GM21529 (cell line): ENCODE measurements around the gene GLIS1.

Experiments
- ATAC-seq: cut with Tn5 transposase; IDR thresholded peaks from one replicate; pipeline ENCODE4 v1.9.1; 2021; ENCODE audit not compliant: unreplicated experiment

The GLIS1 gene

DNA sequence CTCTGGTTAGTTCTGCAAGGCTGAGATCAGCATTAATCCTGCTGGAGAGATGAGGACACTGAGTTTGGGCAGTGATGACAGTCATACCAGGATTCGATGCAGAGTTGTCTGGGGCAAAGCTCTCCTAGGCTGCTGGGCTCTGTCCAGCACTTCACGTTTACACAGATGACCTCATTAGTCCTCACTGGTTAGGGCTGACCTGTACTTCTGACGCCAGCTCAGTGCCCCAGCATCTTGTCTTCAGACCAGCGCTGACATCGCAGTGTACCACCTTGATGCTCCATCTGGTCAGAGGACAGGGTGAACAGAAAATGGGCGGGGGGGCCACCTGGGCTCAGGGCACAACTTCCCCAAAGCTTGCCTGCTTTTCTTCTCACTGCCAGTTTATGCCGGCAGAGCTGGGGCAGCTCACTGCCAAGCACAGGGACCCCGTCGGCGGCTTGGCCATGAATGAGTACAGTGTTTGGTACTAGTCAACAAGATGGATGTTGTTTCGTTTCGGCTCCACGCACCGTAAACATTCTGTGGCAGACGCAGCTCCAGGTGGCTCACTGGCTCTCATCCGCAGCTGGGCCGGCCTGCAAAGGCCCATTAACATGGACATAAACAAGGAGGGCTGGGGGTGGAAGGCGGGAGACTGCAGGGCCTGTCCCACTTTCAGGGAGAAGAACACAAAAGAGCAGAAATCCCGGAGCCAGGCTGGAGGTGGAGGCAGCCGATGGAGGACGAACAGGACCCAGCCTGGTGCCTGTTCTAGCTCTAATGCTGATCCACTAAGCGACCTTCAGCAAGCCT is 118.7 kb downstream of the GLIS1 start:
- ATAC-seq = no peak

DNA sequence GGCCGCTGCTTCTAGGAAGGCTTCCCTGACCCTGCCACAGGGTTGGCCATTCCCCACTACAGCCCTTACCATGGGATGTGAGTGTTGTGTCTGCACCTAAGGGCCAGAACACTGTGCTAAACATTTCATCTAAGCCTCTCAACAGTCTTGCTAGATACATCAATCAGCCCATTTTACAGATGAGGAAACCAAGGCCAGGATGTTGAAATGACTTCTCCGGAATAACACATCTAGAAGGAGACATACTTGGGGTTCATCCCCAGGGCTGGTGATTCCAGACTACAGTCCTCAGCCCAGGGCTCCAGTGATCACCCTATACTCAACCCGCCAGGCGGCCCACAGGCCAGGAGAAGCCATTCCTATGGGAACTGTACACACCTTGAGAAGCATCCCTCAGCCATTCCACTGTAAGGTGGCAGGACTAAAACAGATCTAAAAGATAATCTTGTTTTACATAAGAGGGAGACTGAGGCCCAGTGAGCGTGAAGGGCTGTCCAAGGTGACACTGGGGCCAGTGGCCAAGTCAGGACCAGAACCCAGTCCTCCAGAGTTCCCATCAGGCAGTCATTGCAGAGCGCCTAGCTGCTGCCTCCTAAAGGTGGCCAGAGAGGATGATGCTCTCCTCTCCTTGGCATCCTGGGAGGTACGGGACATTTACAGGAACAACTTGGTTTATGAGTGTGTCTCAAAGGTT is 119.5 kb downstream of the GLIS1 start:
- ATAC-seq = no peak

DNA sequence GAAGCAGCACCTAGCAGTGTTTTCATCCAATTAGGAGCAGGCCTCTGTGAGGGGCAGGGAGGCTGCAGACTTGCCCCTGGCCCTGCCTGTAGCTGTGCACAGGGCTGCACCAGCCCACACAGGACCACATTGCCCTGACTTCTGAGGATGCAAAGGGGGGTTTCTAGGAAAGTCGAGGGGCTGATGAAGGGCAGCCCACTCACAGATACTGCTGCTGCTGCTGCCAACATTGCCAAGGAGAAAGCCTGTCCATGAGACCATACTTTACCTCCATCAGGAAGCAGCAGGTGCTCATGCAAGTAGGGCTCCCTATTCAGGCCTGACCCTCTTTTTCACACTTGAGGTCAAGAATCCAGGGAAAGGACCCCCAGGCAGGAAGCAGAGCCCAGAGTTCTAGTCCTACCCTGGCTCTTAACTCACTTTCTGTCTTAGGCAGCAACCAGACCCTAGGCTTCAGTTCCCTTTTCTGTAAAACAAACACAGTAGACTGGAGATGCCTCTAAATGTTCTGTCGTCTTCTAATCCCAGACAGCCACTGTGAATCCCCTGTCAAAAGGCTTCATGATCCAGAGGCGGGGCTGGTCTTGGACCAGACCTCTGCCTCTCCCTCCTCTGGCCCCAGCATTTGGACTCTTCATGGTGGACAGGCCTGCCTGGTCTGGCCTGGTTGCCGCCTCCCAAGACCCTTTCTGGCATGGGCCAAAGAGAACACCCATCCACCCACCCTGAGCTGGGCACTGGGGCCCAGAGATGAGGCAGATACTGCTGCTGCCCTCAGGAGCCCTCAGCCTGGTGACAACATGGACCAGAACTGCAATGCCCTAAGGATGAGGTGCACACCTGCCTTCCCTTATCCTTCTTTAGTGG is 120.2 kb downstream of the GLIS1 start:
- ATAC-seq = no peak

DNA sequence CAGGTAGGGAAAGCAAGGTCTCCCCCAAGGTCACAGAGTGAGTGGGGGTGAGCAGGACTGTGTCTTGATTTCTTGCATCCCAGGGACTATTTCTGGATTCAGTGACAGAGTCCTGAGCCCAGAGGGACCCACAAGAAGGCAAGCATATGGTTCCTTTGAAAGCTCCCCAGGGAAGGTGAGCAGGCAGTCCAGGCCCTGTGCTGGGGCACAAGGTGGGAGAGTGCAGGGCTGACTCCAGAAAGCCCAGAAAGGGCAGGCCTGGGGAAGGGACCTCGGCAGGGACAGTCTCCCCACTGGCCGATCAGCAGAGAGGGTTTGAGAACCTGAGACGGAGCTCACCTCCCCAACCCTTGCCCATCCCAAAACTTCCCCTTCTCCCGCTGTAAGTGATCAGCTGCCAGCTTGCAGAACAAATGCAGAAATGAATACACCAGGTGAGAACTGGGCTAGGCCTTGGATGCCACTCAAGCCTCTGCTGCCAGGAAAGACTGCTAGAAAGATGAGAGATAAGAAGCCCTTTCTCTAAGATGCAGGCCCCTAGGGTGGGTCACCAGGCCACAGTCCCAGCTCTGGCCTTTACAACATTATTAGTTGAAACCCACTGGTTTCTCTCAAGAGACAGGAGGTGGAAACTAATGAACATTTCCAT is 121.0 kb downstream of the GLIS1 start:
- no peak for ATAC-seq

DNA sequence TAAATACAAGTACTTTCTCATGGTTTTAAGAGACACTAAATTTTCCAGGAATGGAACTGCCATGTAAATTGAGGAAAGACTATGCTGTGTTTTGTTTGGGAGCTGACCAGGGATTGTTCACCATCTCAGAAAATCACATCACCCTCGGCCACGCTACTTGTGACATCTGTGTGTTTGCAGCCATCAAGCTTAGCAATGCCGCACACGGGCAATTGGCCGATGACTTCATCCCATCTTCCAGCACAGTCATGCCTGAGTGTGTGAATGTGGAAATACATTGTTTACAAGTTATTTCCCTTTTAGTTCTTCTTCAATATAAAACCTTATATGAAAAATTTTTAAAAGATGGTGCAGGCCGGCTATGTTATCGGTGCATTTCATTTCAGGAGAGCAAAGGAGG is 121.6 kb downstream of the GLIS1 start:
- no peak for ATAC-seq

DNA sequence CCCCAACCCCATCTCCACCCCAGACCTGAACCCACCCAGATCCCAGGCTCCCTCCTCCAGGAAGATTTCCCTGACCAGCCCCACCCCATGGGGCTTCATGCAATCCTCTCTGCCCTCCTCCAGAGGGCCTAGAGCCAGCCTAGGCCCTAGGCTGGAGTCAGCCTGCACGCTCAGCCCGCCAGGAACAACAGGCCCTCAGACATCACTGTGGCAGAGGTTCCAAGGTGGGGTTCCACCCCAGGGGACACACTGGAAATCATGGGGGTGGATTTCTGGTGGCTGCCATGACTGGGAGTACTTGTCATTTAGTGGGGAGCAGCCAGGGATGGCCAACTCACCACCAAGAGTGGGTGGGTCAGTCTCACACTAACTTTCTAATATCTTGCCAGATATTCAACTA is 122.0 kb downstream of the GLIS1 start:
- ATAC-seq = no peak

DNA sequence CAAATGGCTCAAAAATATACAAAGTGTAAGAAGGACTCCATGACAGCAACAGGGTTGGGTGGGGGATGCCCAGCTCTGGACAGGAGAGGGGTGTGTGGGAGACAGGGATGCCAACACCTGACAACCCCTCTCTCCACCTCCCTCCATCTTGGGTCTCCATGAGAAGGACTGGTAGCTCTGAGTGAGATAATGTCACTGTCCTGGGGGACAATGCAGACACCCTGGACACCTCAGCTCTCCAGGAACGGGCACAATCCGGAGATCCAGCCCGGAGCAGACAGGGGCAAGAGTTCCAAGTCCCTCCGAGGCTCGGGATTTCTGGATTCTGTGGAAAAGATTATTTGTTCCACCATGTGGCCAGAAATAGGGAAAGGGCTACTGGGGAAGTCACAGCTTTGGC is 122.5 kb downstream of the GLIS1 start:
- ATAC-seq = no peak

DNA sequence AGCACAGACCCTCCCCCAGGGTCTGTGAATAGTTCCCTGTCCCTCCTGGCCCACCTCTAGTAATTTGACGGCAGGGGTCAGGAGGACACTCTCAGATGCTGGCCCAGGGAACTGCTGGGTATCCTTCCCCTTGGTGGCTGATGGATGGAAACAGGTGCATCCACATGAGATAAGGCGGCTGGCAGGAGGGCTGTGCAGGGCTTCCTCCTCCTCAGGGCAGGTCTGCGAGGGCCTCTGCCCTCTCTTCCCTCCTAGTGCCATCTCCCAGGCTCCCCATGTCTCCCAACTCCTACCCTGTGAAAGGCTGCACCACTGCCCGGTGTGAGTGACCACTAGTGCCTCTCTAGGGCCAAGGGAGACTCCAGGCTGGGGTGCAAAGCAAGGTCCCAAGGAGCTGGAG is 123.9 kb downstream of the GLIS1 start:
- ATAC-seq = no peak

DNA sequence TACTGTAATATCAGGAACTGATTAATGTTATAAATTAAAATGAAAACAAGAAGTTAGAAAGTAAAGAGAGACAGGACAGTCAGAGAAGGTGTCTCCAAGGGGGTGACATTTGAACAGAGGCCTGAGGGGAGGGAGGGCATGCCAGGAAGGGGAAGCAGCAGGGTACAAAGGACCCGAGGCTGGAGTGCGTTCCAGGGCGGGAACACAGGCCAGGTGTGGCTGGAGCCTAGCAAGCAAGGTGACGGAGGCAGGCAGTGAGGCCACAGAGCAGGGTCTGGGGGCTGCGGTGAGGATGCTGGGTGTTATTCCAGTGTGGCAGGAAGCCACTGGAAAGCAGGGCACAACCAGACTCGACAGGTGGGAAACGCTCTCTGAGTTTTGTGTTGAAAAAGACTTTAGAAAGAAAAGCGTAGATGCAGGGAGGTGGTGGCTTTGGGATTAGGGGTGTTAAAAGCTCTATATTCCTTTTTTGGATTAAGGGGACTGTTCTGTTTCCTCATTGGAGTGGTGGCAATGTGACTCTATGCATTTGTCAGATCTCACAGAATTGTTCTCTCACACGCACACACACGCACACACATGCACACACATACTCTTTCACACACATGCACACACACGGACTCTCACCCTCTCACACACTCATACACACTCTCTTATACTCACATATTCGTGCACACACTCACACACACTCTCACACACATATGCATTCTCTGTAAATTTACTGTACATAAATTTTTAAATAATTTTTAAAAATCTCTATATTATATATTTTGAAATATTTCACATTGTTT is 124.5 kb downstream of the GLIS1 start:
- ATAC-seq = no peak

DNA sequence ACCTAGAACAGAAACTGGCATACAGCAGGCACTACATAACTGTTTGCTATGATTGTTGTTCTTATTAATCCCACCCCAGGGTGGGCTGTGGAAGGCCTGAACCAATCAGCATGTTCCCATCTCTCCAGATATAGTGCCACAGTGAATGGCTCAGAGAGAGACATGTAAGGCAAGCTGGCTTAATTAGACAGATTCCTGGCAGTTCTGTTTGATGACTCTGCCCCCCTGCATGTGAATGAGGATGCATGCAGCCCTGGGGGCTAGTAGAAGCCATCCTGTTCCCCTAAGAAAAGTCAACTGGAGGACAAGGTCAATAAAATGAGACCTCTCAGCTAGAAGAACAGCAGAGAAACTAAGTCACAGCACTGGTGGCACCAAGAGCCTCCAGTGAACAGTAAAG is 130.3 kb downstream of the GLIS1 start:
- ATAC-seq = no peak

DNA sequence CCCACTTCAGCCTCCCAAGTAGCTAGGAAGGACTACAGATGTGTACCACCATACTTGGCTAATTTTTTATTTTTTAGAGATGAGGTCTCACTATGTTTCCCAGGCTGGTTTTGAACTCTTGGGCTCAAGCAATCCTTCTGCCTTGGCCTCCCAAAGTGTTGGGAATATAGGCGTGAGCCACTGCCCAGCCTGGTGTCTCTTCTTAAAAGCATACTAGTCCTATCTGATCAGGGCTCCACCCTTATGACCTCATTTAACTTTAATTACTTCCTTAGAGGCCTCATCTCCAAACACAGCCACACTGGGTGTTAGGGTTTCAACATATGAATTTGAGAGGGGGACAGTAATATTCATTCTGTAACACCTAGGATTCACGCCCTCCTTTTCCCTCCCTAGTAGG is 130.9 kb downstream of the GLIS1 start:
- no peak for ATAC-seq

DNA sequence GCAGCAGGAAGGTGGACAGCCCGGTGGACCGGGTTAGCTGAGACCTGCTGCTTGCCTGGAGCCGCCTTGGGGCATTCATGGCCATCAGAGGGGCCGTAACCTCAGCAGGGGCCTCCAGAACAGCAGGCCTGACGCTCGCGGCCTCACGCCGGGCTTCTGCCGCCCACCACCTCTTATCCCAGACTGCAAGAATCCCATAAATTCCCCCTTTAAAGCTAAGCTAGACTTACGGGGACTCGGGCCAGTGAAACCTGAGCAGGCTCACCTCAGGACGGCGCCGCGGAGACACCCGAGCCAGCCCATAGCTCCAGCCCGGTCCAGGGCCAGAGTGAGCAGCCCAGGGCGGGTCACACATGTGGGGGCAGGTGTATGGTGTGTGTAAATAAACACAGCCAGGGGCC is 132.3 kb downstream of the GLIS1 start:
- ATAC-seq = no peak

DNA sequence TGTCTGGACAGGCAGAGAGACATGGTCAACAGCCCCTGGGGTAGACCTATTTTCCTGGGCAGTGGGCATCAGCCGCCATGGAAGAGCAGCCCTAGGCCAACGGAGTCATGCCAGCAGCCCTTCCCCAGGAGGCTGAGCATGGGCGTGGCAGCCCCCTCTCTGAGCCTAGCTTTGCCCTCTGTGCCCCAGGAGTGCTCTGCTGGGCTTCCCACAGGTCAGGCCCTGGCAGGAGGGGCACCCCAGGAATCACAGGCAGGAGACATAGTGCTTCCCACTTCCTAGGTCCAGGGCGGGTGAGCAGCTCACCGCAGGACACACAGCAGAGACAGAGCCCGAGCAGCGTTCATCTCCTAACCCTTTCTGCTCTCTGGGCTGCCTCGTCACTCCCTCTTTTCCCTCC is 132.8 kb downstream of the GLIS1 start:
- no peak for ATAC-seq

DNA sequence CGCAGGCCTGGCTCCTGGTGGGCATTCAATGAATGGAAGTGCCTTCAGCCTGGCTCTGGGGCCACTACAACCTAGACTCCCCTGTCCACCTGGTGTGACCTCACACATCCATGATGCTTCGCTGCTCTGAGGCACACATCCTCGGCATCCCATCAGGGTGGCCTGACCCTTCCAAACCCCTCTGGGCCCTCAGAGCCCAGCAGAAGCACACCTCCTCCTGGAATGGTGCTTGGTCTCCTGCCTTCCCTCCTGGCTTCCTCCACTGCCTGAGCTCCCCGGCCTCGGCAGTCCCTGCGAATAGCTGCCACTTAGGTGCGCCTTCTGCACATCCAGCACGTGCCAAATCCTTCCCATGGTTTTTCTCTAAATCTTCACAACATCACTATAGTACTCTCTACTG is 133.8 kb downstream of the GLIS1 start:
- no peak for ATAC-seq

DNA sequence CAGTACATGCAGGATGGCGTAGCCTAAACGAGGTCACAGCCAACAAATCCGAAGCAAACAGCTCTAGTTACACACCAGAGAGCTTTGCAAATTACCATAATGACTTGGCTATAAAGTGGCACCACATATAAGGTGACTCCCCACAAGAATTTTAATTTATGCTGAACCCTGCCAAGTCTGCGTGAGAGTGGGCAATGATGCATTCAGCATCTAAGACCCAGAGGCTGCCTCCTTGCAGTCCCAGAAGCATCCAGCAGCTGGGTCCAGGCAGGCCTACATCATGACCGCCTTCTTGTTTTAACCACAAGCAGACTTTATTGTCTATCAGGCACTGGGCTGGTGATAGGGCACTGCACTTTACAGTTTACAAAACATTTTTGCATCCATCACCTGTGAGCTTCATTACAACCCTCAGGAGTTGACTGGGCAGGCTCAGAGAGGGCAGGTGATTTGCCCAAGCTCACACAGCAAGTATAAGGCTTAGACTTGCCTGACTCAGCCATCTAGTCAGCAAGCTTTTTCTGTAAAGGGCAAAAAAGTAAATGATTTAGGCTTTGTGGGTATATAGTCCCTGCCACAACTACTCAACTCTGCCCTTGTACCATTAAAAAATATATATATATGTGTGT is 134.6 kb downstream of the GLIS1 start:
- ATAC-seq = no peak

DNA sequence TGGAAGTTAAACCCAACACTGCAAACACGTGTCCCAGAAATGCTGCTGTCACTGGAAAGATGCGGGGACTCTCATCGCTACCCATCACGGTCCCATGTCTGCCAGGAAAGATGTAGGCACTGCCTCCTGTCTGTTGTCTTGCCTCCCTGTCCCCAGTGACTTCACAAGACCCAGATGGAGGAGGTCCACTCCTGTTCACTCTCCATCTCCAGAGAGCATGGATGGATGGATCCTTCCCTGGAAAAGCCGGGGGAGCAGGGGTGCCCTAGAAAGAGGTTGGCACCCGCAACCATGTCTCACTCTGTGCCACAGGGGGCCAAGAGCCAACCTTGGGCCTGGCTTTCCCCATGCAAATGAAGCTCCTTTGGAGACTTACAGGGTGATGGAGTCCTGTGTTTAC is 135.5 kb downstream of the GLIS1 start:
- no peak for ATAC-seq

DNA sequence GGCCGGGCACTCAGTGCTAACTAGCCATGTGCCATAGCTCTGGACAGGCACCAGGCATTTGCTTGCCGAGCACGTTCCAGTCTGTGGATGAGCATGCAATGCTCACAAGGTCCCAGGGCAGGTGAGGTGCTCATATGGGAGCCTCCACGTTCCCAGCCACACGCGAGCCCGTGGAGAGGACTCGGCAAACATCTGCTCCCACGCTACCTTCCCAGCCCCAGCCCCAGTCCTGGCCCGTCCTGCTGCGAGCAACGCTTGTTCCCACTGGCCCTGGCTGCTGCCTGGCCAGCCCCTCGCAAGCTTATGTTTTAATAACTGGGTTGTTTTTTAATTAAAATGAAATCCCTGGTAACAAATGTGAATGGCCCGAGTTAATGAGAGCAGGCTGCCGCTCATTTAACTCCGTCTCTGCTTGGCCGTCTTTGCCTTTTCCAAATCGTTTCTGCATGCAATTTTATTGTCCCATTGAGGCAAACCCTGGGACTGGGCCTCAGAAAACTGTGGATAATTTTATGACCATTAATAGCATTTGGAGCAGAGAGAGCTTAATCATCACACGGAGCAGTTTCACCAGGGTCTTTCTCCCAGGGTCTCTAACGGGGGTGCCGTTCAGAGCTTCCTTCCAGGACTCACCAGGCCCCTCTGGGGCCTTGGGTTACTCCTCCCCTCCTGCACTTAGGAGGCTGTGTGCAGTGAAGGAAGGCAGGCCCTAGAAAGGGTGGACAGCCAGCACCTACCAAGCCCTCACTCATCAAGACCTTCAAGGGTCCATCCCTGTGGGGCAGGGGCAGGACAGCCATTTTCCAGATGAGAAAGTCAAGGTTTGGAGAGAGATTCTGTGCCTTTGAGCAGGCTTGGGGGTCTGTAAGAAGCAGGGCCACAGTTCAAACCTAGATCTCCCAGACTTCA is 136.8 kb downstream of the GLIS1 start:
- ATAC-seq = no peak

DNA sequence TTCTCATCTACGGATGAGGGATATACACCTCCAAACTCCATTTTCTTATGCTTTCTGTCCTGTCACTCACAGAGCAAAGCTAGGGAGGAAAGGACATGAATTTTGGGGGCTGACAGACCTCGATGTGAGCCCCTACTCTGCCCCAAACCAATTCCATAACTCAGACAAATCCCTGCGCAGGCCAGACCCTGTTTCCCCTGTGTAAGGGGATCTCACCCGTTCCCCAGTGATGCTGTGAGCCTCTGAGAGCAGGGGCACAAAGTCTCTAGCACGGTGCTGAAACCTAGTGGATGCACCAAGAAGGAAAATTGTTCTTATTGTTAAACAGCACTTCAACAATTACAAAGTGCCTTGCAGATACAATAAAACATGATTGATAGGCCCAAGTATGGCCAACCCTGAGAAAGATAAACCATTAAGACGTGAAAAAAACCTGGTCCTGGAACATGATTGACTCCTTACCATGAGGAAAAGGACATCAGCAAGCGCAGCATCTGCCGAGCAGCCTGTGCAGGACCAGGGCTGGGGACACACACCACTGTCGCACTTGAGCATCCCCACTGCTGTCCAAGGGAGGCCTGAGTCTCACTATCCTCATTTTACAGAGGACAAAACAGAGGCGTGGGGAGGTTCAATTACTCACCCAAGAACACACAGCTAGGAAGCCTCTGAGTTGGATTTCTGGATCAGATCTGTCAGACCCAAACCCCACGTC is 137.8 kb downstream of the GLIS1 start:
- no peak for ATAC-seq
